Embryonic facial prominence (tissue), 1 donor: ENCODE results near the gene MMD.
"Not testable (repeated sequence)": the region's sequence is repeated elsewhere in the genome, so short reads cannot be mapped to it uniquely, and the experiment has no call there.

Experiments
- DNase-seq: peaks from one replicate; pipeline ENCODE4 v3.0.0-alpha.2; 2016; ENCODE audit errors: extremely low spot score

Gene MMD

DNA sequence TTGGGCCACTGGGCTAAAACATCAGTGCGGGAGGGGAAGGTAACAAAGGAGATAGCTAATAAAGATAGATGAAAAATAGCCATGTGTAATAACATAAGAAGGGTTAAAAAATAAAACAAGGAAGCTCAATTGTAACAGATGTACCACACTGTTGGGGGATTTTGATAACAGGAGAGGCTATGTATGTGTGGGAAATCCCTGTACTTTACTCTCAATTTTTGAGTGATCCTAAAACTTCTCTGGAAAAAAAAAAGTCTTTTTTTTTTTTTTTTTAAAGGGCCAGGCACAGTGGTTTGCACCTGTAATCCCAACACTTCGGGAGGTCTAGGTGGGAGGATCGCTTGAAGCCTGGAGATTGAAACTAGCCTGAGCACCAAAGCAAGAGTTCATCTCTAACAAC is 1.9 kb upstream of the MMD start:
- no peak for DNase-seq

DNA sequence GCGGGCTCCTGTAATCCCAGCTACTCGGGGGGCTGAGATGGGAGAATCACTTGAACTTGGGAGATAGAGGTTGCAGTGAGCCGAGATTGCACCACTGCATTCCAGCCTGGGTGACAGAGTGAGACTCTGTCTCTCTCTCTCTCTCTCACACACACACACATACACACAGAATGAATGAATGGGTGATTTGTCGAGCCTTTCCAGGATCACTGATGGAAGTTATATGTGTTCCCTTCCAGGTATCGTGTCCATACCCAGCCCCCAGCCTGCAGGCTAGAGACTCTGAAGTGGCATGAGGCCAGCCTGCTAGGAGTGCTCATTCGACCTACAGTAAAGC is 1.2 kb upstream of the MMD start:
- DNase-seq: not testable (repeated sequence)

DNA sequence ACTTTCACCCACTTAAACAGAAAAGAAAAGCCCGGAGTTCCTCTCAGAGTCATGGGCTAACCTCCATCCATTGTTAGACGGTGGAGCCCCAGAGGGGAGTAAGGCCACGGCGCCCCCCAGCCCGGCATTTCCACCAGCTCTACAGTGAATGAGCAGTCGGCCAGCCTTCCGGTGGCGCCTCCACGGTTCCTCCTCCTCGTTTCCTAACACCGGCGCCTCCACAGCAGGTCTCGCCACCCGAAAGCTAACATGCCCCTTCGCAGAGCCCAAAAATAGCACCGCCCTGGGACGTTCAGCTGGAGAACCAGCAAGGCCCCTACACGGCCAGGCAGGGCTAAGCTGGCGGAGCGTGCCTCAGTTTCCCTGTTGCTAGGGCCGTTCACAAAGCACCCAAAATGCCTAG is 858 bp downstream of the MMD start:
- no peak for DNase-seq

DNA sequence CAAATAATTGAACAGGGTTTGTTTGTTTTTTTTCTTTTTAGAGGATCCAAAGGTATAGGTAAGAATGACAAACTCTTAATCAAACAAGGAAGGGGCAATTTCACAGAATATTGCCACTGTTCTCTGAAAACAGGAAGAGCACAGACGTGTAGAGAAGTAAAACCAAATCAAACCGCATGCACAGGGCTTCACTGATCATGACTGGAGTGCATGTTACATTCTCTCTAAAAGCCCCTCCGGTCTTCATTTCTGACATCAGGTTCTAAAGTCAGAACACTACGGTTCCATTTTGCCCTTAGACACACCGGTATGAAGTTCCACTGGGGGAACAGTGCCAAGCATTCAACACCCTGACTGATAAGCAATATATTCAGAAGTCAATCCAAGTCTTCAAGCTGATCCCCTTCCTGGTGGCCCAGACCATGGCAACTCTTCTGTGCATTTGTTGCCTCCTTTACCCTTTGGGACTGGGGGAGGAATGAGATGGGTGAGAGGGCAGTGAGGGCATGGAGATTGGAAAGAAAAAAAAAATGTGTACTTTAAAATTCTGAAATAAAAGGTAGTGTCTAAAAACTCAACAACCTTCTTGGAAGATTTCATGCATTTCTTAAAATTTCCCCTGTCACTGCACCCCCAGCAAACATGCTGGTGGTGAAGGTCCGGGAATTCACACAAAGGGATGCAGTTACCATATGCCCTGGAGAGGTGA is 1.4 kb downstream of the MMD start:
- no peak for DNase-seq

DNA sequence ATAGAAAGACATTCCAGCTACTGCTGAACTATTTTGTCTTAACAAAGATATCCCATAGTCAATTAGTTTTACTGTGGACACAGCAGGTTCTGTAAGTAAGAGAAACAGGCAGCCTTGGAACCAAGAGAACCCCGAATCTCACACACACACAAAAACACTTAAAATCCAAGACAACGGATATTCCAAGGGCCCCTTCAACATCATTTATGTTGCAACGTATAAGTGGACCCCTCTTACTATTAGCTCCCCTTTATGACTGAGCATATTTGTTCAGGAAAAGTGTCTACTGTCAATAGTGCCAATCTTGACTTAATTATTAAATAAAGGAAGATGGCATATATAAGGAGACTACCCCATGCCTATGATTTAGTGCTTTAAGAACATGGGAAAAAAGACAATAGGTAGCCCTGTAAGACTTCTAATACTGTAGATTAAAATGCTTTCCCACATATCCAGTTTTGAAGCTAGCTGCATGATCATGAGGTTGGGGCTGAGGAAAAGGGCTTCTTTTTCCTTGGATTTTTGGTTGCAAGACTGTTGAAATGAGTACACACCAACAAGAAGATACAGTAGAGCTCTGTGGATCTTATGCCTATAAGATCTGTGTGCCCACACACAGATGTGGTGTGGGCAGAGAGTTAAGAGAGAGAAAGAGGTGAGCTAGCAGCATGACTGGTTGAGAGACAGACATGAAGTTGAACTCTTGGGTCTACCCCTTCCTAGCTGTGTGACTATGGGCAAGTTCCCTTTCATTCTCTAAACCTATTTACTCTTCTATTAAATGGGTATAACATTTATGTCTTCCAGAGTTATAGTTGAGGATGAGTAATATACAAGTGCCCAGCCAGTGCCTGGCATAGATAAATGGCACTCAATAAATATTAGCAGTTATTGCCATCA is 3.0 kb downstream of the MMD start:
- DNase-seq: no peak

DNA sequence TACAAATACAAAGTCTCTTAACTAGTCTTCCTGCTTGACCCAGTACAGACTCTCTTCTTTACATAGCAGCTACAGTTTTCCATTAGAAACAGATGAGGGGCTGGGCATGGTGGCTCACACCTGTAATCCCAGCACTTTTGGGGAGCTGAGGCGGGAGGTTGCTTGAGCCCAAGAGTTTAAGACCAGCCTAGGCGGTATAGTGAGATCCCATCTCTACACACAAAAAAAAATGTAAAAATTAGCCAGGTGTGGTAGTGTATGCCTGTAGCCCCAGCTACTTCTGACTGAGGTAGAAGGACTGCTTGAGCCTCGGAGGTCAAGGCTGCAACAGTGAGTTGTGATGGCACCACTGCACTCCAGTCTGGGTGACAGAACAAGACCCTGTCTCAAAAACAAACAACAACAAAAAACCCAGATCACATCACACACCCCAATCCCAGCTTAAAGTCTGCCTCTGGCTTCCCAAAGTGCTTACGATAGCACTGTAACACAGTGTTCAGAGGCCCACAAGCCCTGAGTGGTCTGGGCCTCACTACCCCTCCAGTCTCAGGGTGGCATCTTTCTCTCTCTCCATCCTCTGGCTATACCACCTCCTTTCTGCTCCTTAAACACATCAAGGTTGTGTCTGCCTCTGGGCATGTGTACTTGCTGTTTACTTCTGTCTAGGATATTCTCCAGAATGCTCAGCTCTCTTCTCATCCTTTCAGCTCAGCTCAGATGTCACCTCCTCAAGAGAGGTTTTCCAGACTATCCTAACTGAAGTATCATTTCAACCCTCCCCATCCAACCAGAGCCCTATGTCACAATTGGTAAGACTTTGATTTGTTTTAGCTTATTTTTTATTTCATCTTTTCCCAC is 4.0 kb downstream of the MMD start:
- no peak for DNase-seq

DNA sequence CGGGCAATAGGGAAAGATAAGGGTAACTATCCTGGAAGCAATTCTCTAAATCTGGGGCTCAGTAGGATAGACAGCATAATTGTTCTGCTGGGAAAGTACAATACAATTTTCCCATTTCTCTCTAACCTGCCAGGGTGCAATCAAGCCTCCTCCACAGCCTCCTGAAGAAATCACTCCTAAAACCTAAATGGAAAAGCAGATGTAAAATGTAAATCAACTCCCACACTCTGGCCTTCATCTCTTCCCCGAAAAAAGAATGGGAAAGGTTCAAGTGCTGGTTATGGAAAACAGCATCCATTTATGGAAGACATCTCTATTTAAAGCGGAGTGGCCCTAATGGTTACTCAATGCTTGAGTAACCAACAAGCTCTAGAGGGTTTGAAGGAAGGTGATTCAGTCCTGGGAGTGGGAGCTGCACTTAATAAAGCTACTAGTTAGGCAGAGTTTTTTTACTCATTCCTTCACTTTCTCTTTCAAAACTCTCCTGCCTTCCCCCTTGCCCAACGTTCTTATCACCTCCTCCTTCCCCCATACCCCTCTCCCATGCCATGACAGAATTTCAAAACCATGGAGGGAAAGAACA is 5.1 kb downstream of the MMD start:
- DNase-seq: no peak

DNA sequence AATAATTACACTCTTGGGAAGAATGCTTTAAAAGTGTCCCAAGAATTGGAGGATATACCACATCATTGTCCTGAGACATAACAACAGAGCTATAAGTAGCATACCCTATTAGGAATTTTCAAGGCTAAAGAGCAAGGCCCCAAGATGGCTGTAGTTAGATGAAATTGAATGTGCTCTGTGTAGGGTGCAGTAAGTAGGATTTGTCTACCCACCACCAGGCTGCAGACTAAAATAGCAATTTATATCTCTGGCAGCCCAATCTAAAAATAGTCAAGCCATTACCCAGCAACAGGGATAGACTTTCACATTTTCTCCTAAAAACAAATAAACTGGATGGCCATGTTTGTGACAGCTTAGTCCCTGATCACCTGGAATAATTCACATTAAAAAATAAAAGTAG is 5.6 kb downstream of the MMD start:
- no peak for DNase-seq

DNA sequence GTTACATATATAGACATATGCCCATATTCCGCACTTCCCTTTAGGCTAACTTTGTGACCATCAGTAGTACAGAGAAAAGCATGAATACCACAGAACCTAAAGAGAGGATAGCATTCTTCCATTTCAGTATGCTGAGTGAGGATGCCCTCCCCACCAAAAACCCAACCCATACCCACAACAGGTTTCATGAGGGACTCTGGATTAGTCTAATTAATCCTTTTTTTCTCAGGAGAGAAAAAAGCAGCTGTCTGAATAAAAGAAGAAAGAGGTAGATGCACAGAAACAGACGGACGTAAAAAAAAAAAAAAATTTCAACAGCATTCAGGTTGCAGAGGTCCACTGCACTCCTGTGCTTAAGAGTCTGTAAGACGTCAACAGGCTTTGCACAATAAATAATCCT is 6.7 kb downstream of the MMD start:
- no peak for DNase-seq

DNA sequence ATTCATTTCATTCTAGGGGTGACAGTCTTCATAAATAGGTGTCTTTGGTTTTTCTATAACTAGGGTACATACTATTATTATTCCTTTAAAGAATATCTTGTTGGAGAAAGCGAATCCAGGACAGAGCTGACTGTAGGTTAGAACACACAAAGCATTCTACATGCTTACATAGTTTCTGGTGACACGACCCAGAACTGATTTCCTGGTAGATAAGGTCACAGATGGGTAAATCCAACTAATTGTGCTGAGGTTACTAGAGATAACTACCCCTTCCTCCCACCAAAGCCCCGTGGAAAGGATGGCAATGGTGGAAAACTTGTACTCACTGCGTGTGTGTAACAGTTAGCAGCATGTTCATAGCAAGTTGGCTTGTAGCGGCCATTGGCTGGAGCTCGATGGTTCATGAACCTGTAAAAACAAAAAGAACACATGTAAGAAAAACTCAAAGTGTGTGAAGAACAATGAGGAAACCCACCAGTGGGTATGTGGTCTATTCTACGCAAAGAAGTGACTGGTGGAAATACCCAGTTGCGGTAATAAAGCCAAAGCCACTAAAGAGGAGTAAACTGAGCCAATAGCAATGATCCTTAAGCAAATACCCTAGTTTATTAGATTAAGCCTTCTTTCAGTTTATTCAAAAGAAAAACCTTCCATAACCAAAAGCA is 7.7 kb downstream of the MMD start:
- DNase-seq: no peak

DNA sequence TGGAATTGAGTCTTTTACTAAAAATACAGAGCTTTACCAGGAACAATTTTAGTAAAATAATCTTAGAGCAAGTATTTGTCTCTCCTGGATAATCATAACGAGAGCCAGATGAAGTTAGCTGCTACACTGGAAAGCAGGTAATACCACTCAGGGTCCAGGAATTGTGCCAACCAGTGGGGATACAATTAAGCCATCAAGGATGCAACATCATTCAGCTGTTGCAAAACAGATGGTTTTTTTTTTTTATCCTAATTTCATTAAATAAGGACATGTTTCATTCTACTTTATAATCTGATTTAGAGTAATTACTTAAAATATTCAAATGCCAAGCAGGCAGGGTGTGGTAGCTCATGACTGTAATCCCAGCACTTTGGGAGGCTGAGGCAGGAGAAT is 10.2 kb downstream of the MMD start:
- DNase-seq: no peak

DNA sequence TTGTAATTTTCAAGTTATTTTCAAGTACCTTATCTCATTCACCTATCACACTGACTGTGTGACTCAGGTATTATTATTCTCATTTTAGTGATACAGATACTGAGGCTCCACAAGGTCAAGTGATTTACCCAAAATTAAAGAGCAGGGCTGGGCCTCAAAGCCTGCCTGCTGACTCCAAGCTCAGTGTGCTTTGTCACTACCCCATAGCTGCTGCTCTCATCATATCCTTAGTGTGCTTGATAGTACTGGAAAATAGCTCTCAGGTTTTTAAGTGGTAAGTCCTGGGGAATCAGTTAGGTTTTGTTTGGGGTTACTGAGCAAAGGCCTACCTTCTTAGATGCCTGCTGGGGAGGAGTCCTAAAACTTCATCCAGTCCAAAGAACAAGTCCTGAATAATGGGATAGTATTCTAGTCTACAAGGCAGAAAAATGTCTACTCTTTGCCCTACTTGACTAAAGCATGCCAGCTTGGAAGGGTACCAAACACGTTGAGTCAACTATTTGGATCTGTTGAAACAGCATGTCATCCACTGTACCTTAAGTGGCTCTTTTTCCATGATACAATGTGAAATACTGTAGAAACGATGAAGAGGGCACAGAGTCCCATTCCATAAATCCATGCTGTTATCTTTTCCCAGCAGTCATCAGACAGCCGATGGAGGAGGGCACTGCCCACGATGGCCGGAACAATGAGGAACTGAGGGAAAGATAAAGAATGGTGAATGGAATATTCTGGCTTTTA is 10.7 kb downstream of the MMD start:
- DNase-seq: no peak

DNA sequence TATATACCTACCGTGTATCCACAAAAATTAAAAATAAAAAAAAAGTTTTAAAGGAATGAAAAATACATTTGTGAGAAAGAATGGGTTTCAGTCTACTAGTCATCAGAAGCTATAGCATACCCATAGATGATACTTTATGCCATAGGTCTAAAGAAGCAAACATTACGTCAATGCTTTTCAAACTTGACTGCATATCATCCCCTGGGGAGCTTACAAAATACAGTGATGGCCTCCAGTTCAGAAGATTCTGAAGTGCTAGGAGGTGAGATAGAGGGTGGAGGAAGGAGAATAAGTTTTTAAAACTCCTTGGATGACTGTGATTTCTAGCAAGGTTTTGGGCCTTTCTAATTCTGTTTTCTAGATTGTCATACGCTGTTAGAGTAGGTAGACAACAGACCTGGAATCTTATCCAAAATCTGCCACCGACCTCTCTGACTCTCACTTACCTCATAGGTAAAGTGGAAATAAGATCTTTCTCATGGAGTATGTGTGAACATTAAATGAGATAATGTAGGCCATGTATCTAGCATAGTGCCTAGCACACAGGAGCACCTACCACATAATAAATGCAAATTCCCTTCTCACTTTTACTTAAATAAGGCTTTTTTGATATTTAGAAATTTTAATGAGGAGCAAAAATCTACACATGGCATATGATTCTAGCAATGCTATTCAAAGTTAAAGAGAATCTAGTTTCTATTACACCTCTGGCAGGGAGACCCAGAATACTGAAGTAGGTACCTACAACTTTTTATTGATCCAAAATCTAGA is 12.4 kb downstream of the MMD start:
- no peak for DNase-seq

DNA sequence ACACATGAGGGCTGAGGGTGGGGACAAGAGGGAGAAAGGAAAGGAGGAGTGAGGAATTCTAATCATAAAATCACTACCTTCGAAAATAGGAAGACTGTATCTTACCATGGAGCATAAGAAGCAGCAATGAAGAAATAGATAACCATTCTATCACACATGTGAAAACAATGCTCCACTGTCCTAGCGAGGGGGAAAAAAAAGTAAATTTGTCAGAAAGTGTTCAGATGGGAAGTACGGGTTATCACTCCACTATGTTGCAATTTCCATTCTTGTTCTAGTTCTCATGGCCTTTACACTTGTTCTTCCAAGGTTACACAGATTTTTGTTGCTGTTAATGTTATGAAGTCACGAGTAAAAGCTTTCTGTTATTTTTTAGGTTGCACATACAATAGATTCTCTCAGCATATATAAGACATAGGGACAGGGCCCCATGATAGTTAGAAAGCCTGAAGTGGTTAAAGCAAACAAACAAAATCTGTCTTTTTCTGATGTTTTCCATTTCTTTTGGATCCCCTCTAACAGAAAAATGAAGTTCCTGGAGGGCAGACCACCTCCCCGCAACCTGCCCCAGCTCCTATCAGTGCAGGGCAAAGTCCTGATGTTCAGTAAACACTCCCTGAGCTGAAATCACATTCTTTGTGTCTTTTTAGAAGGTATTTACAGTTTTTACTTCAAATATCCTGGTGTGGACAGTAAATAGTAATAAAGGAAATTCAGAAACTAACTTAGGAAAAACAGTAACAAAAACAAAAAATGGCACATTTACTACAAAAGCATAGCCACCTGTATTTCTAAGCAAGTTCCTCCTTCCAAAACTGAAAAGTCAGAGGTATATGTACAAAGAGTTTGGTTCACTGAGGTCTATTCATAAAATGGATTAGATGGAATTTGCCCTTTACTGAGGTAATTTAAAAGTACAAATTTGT is 13.7 kb downstream of the MMD start:
- no peak for DNase-seq

DNA sequence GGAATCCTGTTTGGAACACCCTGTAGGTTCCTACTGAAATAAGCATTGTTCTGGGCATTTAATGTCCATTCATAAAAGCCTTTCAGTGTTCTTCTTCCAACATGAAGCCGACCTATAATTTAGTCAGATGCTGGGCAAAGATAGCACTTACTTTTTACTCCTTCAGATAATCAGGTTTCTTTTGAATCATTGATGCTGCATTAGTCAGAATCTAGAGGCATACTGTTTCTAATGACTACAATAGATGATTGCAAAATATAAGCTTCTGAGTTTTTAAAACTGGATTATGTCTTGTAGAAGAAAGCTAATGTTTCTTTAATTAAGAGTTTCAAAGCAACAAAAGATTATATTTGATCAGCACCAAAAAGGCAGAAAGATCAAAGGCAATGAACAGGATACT is 16.0 kb downstream of the MMD start:
- no peak for DNase-seq

DNA sequence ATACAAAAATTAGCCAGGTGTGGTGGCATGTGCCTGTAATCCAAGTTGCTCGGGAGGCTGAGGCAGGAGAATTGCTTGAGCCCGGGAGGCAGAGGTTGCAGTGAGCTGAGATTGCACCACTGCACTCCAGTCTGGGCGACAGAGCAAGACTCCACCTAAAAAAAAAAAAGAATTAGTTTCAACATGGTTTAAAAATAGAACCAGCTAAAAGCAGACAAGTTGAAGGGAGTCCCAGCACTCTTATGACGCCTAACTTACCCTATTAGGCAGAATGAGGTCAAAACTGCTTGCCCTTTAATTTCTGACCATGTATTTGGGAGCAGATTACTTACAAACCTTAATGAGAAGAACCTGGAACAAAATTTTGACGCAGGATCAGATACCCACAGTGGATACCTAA is 17.4 kb downstream of the MMD start:
- DNase-seq: not testable (repeated sequence)

DNA sequence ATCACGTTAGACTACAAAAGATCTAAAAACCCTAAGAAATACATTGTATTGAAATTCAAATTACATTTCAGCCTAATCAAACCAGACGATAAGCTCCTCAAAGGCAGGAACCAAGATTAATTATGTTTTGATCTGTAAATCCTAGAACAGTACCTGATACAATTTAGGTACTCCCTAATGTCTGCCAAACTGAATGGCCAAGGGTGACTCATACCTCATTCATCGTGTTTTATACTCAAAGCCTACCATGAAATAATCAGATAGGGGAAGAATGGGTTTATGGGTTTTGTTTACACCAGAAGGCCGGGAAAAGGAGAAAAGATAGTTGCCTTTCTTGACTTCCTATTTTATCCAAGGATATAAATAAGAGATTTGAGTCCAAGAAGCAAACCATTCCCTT is 19.3 kb downstream of the MMD start:
- no peak for DNase-seq

DNA sequence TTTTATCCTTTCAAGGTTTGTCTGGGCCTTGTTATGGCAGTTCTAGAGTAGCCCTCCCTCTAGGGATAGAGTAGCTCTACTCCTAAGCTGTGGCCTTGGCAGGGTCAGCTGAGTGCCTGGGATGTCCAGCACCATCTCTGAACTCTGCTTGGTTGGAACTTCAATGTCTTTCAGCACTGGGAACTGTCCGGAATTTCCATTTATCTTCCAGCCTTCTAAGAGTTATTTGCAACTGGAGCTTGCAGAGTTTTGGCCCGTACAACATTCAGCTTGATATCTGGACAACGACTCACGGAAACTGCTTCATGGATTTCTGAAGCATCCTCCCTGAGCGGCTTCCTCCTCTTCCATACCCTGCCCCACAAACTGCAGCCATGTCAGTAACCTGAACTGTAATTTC is 22.9 kb downstream of the MMD start:
- DNase-seq: no peak
